ENCODE results near the gene IL1RN. TPM values are rescaled to one million over a fixed set of nuclear protein-coding genes. Genes with fewer than 3 reads are reported as not detected.
A peak's percentile ranks its signal among the peaks of the same experiment; 100 is the strongest.

Gene IL1RN
- total and polyA plus RNA-seq, 2 of the 13 experiments (the other 11 are each of a cell fraction or from before 2014, with no cell fraction given) = 21.2 to 101 TPM

DNA sequence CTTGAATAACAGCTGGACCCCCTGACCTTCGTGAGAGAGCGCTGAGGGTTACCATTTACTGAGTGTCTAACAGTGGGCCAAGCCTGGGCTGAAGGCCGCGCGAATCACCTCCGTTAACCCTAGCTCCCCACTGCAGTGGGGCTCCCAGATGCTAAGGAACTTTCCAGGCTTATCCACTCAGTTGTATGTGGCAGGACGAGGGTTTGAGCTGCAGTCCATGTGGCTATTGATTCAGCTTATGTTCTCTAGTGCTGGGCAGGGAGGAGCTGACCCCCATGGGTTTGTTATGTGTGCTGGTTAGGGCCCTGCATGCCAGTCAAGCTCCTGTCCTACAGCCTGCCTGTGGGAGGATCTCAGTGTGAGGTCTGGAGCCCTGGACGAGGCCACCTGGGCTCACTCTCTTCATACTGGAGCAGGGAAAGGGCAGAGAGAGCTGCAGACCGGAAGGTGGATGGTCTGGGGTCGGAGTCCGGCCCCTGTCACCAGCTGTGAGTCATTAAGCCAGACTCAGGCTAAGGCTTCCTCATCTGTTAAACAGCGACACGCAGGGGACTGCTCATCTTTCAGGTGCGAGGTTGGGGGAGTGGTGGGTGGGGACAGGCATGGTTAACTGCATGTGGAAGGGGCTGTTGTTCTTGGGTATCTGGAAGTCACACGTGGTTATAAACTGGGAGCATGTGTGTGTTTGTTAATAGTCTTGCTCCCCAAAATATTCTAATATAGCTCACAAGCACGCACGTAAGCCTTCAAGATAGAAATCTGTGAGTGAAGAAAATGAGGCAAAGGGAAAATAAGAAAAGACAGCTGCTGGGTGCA is 52.9 kb downstream of the IL1RN start (continued):
- TF ChIP-seq, protein P1, sequence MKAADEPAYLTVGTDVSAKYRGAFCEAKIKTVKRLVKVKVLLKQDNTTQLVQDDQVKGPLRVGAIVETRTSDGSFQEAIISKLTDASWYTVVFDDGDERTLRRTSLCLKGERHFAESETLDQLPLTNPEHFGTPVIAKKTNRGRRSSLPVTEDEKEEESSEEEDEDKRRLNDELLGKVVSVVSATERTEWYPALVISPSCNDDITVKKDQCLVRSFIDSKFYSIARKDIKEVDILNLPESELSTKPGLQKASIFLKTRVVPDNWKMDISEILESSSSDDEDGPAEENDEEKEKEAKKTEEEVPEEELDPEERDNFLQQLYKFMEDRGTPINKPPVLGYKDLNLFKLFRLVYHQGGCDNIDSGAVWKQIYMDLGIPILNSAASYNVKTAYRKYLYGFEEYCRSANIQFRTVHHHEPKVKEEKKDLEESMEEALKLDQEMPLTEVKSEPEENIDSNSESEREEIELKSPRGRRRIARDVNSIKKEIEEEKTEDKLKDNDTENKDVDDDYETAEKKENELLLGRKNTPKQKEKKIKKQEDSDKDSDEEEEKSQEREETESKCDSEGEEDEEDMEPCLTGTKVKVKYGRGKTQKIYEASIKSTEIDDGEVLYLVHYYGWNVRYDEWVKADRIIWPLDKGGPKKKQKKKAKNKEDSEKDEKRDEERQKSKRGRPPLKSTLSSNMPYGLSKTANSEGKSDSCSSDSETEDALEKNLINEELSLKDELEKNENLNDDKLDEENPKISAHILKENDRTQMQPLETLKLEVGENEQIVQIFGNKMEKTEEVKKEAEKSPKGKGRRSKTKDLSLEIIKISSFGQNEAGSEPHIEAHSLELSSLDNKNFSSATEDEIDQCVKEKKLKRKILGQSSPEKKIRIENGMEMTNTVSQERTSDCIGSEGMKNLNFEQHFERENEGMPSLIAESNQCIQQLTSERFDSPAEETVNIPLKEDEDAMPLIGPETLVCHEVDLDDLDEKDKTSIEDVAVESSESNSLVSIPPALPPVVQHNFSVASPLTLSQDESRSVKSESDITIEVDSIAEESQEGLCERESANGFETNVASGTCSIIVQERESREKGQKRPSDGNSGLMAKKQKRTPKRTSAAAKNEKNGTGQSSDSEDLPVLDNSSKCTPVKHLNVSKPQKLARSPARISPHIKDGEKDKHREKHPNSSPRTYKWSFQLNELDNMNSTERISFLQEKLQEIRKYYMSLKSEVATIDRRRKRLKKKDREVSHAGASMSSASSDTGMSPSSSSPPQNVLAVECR (CRISPR knock-in tag; IDR thresholded peaks at IDR 0.05; ENCODE audit: borderline replicate concordance) = peak; percentile 63; the same call in 1 of the 2 replicates
- TF ChIP-seq MATR3 (CRISPR knock-in tag; IDR thresholded peaks at IDR 0.05) (no peak), ZFP36L2 (CRISPR knock-in tag; IDR thresholded peaks at IDR 0.05) (no peak), SOX6 (IDR thresholded peaks at IDR 0.05) (no peak), SOX6 (CRISPR knock-in tag; IDR thresholded peaks at IDR 0.05) (peak; percentile 67; the same call in 1 of the 2 replicates), ZNF180 (CRISPR knock-in tag; IDR thresholded peaks at IDR 0.05; ENCODE audit: borderline replicate concordance, low read depth) (no peak), FOXK2 (IDR thresholded peaks at IDR 0.05) (no peak), ZNF766 (CRISPR knock-in tag; IDR thresholded peaks at IDR 0.05; ENCODE audit: borderline replicate concordance) (no peak), ZNF703 (CRISPR knock-in tag; IDR thresholded peaks at IDR 0.05; ENCODE audit: borderline replicate concordance) (no peak), U2AF1 (optimal IDR thresholded peaks at IDR 0.05; ENCODE audit: low read depth, low read length) (no peak), RARA (CRISPR knock-in tag; IDR thresholded peaks at IDR 0.05) (peak; percentile 79), ELF3 (CRISPR knock-in tag; IDR thresholded peaks at IDR 0.05) (peak; percentile 92), ZNF747 (CRISPR knock-in tag; IDR thresholded peaks at IDR 0.05; ENCODE audit: borderline replicate concordance) (no peak), SP2 (CRISPR knock-in tag; IDR thresholded peaks at IDR 0.05) (no peak), SOX5 (CRISPR knock-in tag; IDR thresholded peaks at IDR 0.05; ENCODE audit: borderline replicate concordance) (peak; percentile 68; the same call in 1 of the 2 replicates)
- TF ChIP-seq, protein P2, sequence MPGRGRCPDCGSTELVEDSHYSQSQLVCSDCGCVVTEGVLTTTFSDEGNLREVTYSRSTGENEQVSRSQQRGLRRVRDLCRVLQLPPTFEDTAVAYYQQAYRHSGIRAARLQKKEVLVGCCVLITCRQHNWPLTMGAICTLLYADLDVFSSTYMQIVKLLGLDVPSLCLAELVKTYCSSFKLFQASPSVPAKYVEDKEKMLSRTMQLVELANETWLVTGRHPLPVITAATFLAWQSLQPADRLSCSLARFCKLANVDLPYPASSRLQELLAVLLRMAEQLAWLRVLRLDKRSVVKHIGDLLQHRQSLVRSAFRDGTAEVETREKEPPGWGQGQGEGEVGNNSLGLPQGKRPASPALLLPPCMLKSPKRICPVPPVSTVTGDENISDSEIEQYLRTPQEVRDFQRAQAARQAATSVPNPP (CRISPR knock-in tag; IDR thresholded peaks at IDR 0.05) = no peak
- TF ChIP-seq, protein P3, sequence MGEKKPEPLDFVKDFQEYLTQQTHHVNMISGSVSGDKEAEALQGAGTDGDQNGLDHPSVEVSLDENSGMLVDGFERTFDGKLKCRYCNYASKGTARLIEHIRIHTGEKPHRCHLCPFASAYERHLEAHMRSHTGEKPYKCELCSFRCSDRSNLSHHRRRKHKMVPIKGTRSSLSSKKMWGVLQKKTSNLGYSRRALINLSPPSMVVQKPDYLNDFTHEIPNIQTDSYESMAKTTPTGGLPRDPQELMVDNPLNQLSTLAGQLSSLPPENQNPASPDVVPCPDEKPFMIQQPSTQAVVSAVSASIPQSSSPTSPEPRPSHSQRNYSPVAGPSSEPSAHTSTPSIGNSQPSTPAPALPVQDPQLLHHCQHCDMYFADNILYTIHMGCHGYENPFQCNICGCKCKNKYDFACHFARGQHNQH (CRISPR knock-in tag; IDR thresholded peaks at IDR 0.05) = peak; percentile 70
- TF ChIP-seq, protein P4, sequence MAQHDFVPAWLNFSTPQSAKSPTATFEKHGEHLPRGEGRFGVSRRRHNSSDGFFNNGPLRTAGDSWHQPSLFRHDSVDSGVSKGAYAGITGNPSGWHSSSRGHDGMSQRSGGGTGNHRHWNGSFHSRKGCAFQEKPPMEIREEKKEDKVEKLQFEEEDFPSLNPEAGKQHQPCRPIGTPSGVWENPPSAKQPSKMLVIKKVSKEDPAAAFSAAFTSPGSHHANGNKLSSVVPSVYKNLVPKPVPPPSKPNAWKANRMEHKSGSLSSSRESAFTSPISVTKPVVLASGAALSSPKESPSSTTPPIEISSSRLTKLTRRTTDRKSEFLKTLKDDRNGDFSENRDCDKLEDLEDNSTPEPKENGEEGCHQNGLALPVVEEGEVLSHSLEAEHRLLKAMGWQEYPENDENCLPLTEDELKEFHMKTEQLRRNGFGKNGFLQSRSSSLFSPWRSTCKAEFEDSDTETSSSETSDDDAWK (CRISPR knock-in tag; IDR thresholded peaks at IDR 0.05) = no peak
- TF ChIP-seq, protein P5, sequence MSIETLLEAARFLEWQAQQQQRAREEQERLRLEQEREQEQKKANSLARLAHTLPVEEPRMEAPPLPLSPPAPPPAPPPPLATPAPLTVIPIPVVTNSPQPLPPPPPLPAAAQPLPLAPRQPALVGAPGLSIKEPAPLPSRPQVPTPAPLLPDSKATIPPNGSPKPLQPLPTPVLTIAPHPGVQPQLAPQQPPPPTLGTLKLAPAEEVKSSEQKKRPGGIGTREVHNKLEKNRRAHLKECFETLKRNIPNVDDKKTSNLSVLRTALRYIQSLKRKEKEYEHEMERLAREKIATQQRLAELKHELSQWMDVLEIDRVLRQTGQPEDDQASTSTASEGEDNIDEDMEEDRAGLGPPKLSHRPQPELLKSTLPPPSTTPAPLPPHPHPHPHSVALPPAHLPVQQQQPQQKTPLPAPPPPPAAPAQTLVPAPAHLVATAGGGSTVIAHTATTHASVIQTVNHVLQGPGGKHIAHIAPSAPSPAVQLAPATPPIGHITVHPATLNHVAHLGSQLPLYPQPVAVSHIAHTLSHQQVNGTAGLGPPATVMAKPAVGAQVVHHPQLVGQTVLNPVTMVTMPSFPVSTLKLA (IDR thresholded peaks at IDR 0.05) = peak; percentile 100
